HG03095 (cell line): ENCODE data around the gene KIF18B.

Source experiments
- ATAC-seq: cut with Tn5 transposase; IDR thresholded peaks from one replicate; pipeline ENCODE4 v1.9.1; 2021; ENCODE audit warnings: moderate library complexity; ENCODE audit not compliant: unreplicated experiment

KIF18B gene

GRCh38 chr17:44907729-44908470 is 39.7 kb downstream of the KIF18B start:
- ATAC-seq: no peak

GRCh38 chr17:44906763-44907728 is 40.5 kb downstream of the KIF18B start:
- ATAC-seq: no peak

- ATAC-seq: no peak
Observed at GRCh38 chr17:44906010-44906646, 41.4 kb downstream of the KIF18B start.

GRCh38 chr17:44905006-44906000 is 42.3 kb downstream of the KIF18B start:
- ATAC-seq: no peak

GRCh38 chr17:44904001-44904984 is 43.3 kb downstream of the KIF18B start:
- no peak for ATAC-seq

GRCh38 chr17:44903012-44903685 is 44.4 kb downstream of the KIF18B start:
- no peak for ATAC-seq

DNA sequence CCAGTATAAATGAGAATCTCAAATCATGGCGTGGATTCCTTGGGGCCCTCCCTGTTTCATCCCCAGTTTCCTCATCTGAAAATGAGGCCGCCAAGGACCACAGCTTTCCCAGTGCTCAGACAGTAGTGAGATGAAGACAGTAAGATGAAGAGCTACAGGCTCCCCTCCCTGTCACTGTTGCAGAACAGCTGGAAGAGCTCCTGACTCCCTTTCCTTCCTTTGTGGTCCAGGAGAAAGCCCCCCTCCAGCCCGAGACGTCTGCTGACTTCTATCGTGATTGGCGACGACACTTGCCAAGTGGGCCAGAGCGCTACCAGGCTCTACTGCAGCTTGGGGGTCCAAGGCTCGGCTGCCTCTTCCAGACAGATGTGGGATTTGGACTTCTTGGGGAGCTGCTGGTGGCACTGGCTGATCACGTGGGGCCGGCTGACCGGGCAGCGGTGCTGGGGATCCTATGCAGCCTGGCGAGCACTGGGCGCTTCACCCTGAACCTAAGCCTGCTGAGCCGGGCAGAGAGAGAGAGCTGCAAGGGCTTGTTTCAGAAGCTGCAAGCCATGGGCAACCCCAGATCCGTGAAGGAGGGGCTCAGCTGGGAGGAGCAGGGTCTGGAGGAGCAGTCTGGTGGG is 45.3 kb downstream of the KIF18B start:
- no peak for ATAC-seq

- no peak for ATAC-seq
Observed at GRCh38 chr17:44901411-44901921, 46.1 kb downstream of the KIF18B start.

DNA sequence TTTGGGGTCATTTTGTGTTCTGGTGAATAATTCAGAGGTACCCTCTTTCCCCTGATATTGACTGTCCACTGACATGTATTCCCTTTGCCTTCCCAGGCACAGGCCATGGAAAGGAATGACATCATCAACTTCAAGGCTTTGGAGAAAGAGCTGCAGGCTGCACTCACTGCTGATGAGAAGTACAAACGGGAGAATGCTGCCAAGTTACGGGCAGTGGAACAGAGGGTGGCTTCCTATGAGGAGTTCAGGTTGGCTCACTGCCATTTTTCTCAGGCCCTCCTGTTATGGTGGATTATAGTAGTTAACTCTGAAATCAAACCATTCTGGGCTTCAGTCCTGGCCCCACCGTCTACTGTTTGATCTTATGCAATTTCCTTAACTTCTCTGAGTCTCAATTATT is 46.7 kb downstream of the KIF18B start:
- ATAC-seq: no peak

DNA sequence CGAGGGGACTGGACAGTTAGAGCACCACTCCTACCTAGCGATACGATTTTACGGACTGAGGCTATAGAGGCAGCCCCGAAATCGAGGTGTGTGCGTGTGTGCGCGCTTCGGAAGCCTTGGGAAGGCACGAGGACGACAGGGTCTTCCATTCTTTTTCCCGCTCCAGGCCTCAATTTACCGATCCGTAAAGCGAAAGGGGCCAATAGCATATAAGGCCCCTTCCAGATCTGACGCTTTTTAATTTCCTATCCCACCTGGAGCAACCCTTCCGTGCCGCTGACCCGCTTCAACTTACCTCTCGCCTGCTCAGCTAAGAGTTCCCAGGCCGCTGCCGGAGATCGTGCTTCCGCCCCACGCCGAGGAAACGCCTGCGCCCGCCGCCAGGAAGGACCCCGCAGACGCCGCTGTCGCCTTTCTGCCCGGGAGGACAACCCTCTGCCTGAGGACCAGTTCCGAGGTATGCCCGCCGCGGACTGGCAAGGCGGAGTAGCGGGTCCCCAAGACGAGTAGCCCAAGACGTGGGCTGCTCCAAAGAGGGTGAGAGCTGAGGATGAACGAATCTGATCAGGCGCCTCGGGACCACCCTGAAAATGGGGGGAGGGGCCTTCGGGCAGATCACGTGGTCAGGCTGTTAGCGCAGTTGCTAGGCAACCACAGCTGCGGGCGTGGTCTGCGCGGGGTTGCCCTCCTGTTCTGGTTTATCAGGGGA is 48.3 kb downstream of the KIF18B start, which contains the start of gene EFTUD2:
Gene EFTUD2, minus strand, starts transcription at position 372 of the 709 bp plus-strand sequence. CDS start 4,924 bp downstream, outside the sequence.
- peak; percentile 54 for ATAC-seq

DNA sequence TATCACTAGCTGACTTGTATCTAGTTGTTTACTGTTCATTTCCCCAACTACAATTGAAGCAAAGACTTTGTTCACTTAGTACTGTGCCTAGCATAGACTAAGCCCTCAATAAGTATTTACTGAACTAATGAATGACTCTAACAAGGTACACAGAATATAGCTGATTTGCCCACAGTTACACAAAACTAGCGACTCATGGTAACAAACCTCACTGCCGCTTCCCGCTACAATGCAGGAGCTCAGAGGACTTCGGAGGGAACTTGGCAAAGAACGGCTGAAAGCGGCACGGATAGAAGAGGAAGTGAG is 48.9 kb downstream of the KIF18B start:
- no peak for ATAC-seq

DNA sequence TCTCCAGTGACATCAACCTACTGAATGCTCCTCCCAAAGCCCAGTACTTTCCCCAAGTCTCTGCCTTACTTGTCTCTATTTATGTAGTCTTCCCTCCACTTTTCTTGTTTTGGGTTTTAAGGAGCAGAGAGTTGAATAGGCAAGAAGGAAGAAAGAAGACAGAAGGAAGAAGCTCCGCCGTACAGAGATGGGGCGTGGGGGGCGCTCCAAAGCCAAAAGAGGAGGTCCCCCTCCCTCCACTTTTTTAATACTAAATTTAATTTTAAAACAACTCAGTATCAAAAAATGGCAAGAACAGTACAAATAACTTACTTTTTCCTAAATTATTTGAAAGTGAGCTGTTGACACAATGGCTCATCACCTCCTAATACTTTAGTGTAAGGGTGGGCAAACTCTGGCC is 52.9 kb downstream of the KIF18B start:
- ATAC-seq: no peak

- ATAC-seq: no peak
Observed at GRCh38 chr17:44892250-44892649, 55.3 kb downstream of the KIF18B start.

GRCh38 chr17:44889003-44889402 is 58.6 kb downstream of the KIF18B start:
- ATAC-seq: no peak

DNA sequence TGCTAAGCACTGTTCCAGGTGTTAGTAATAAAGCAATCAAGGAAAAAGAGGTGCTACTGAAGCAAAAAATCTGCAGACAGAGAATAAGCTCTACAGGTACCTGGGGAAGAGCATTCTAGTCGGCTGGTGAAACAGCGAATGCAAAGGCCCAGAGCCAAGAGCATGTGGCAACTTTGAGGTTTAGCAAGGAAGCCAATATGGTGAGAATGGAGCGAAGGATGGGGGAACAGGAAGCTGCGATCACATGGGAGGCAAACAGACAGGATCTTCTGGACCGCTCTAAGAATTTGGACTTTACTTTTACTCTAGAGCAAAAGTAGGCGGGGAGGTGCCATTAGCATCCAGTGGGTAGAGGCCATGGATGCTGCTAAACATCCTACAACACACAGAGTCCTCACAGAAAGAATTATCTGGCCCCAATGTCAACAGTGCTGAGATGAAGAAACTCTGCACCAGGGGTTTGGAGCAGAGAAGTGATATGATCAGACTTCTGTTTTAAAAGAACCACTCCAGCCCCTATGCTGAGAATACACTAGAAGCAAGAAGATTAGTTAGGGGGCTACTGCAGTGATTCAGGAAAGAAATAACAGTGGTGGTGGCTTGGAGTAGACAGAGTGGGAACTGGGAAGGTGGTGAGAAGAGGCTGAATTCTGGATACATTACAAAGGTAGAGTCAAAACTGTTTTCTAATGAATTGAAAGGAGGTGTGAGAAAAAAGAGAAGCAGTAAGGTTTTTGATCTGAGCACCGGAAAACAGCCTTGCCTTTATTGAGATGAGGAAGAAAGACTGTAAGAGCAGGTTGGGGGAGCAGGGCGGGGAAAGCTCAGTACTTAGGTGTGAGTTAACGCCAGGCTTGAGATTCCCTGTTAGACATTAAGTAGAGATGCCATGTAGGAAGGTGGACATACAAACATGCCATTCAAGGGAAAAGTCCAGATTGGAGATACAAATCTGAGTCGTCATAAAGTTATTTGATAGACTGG is 59.3 kb downstream of the KIF18B start:
- ATAC-seq: no peak

DNA sequence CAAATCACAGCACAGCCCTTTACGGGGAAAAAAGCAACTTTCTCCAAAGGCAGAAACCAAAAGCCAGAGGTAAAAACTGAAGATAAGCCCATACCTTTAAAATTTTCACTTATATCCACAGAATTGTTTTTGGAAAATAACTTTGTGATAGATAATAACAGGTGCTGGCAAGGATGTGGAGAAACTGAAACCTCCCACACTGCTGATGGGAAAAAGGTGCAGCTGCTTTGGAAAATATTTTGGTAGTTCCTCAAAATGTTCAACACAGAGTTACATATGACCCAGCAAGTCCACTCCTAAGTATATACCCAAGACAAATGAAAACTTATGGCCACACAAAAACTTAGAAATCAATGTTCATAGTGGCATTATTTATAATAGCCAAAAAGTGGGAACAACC is 60.6 kb downstream of the KIF18B start:
- no peak for ATAC-seq
